Panc1 (cell line): ENCODE data around the gene ACLY.

Experiments used
- POLR2AphosphoS5 ChIP-seq: IDR thresholded peaks from 2 replicates; pipeline ENCODE4 v1.6.1; 2012; ENCODE audit warnings: mild to moderate bottlenecking, low read depth, low read length, moderate library complexity
- REST ChIP-seq, 2 experiments: IDR thresholded peaks; 2 replicates each; pipeline ENCODE4 v1.6.1; 2011 to 2012; ENCODE audit warnings: low read depth in 2 of 2, control low read depth in 1 of 2, low read length in 1 of 2, mild to moderate bottlenecking in 1 of 2, moderate library complexity in 1 of 2; ENCODE audit not compliant: insufficient read depth in 1 of 2
- SIN3A ChIP-seq: IDR thresholded peaks from 2 replicates; pipeline ENCODE4 v1.6.1; 2012; ENCODE audit warnings: low read depth, mild to moderate bottlenecking, low read length, moderate library complexity, borderline replicate concordance; ENCODE audit not compliant: insufficient read depth
- TCF7L2 ChIP-seq: IDR thresholded peaks from 2 replicates; pipeline ENCODE4 v1.6.1; 2011; ENCODE audit warnings: mild to moderate bottlenecking, low read depth, low read length, inconsistent platforms
- TF ChIP-seq, protein P1 (sequence below): fragments of 450-650 bp; IDR thresholded peaks from 2 replicates; pipeline ENCODE4 v1.5.1; 2017; ENCODE audit warnings: mild to moderate bottlenecking

GRCh38 chr17:41910701-41911391 lies 7.9 kb downstream of the ACLY start:
- TF ChIP-seq, protein P1, sequence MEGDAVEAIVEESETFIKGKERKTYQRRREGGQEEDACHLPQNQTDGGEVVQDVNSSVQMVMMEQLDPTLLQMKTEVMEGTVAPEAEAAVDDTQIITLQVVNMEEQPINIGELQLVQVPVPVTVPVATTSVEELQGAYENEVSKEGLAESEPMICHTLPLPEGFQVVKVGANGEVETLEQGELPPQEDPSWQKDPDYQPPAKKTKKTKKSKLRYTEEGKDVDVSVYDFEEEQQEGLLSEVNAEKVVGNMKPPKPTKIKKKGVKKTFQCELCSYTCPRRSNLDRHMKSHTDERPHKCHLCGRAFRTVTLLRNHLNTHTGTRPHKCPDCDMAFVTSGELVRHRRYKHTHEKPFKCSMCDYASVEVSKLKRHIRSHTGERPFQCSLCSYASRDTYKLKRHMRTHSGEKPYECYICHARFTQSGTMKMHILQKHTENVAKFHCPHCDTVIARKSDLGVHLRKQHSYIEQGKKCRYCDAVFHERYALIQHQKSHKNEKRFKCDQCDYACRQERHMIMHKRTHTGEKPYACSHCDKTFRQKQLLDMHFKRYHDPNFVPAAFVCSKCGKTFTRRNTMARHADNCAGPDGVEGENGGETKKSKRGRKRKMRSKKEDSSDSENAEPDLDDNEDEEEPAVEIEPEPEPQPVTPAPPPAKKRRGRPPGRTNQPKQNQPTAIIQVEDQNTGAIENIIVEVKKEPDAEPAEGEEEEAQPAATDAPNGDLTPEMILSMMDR, result no peak
- TF ChIP-seq REST (IDR thresholded peaks at IDR 0.05; ENCODE audit: insufficient read depth in 1 of 2, low read depth in 2 of 2, low read length in 1 of 2) (no peak), SIN3A (no peak), POLR2AphosphoS5 (no peak), TCF7L2 (no peak)
